ENCODE data around the gene TRPV3. TPM values are rescaled to one million over a fixed set of nuclear protein-coding genes. Genes with fewer than 3 reads are reported as not detected.

TRPV3 gene
- total and polyA plus RNA-seq, 9 of the 15 experiments (the other 6 are each of a cell fraction or from before 2014, with no cell fraction given): 0.03 to 0.42 (median 0.11) TPM; not detected in 1

DNA sequence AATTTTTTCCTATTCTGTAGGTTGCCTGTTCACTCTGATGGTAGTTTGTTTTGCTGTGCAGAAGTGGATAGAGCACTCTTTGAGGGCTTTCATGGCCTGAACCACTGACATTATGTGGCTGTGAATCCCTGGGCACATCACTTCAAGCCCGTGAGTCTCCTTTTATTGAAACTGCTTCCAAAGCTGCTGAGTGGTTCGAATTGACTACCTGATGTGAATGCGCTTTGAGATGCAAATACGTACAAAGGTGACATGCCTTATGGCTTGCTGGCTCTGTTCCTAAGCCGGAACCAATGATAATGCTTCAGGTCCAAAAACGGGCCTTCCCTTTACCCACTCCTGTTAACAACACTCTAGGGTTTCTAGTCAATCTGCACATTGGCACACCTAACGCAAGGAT lies 47.5 kb downstream of the TRPV3 start (continued):
- TF ChIP-seq, protein P1, sequence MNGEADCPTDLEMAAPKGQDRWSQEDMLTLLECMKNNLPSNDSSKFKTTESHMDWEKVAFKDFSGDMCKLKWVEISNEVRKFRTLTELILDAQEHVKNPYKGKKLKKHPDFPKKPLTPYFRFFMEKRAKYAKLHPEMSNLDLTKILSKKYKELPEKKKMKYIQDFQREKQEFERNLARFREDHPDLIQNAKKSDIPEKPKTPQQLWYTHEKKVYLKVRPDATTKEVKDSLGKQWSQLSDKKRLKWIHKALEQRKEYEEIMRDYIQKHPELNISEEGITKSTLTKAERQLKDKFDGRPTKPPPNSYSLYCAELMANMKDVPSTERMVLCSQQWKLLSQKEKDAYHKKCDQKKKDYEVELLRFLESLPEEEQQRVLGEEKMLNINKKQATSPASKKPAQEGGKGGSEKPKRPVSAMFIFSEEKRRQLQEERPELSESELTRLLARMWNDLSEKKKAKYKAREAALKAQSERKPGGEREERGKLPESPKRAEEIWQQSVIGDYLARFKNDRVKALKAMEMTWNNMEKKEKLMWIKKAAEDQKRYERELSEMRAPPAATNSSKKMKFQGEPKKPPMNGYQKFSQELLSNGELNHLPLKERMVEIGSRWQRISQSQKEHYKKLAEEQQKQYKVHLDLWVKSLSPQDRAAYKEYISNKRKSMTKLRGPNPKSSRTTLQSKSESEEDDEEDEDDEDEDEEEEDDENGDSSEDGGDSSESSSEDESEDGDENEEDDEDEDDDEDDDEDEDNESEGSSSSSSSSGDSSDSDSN (IDR thresholded peaks at IDR 0.05; ENCODE audit: borderline replicate concordance in 1 of 2, low read depth in 2 of 2, low read length in 2 of 2): no peak
- TF ChIP-seq ZBTB7A (IDR thresholded peaks at IDR 0.05; ENCODE audit: borderline replicate concordance, control insufficient read depth, low read depth, low read length): no peak

DNA sequence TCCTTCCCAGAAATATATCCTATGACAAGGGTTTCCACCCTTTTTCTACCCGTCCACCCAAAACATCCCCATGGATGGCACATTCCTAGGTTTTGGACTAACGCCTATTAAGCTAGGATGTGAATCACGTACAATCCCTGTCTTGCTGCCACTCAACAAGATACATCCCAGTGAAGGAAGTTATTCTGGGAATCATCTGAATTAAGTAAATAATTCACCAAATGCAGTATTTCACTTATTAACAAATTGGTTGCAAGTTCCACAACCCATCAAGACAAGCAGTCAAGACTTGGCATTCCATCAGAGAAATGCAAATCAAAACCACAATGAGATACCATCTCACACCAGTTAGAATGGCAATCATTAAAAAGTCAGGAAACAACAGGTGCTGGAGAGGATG lies 49.7 kb downstream of the TRPV3 start:
- H3K36me3 ChIP-seq (ENCODE audit: control insufficient read depth, insufficient read depth, low read length): no peaks in the 10 kb centered on the region
- ChIA-PET CTCF (ENCODE audit: low intra/inter-chr PET ratio) (no interaction called here), POLR2A (interaction anchor here (0.6 kb wide), 1 partner anchor 482 kb away, joined by 3 read pairs; no protein-coding TSS in a partner anchor)
- no peaks in the 10 kb centered on the region for H3K9me1 ChIP-seq (ENCODE audit: control insufficient read depth, insufficient read depth, low read length)
- no peaks in the 10 kb centered on the region for H3K79me2 ChIP-seq (ENCODE audit: control insufficient read depth, insufficient read depth, low read length)
- no peak overlapping the region for H2AFZ ChIP-seq (ENCODE audit: low read depth, low read length)
- TF ChIP-seq, protein P2, sequence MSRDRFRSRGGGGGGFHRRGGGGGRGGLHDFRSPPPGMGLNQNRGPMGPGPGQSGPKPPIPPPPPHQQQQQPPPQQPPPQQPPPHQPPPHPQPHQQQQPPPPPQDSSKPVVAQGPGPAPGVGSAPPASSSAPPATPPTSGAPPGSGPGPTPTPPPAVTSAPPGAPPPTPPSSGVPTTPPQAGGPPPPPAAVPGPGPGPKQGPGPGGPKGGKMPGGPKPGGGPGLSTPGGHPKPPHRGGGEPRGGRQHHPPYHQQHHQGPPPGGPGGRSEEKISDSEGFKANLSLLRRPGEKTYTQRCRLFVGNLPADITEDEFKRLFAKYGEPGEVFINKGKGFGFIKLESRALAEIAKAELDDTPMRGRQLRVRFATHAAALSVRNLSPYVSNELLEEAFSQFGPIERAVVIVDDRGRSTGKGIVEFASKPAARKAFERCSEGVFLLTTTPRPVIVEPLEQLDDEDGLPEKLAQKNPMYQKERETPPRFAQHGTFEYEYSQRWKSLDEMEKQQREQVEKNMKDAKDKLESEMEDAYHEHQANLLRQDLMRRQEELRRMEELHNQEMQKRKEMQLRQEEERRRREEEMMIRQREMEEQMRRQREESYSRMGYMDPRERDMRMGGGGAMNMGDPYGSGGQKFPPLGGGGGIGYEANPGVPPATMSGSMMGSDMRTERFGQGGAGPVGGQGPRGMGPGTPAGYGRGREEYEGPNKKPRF (IDR thresholded peaks at IDR 0.05; ENCODE audit: low read depth, low read length): no peak
- TF ChIP-seq, protein P3, sequence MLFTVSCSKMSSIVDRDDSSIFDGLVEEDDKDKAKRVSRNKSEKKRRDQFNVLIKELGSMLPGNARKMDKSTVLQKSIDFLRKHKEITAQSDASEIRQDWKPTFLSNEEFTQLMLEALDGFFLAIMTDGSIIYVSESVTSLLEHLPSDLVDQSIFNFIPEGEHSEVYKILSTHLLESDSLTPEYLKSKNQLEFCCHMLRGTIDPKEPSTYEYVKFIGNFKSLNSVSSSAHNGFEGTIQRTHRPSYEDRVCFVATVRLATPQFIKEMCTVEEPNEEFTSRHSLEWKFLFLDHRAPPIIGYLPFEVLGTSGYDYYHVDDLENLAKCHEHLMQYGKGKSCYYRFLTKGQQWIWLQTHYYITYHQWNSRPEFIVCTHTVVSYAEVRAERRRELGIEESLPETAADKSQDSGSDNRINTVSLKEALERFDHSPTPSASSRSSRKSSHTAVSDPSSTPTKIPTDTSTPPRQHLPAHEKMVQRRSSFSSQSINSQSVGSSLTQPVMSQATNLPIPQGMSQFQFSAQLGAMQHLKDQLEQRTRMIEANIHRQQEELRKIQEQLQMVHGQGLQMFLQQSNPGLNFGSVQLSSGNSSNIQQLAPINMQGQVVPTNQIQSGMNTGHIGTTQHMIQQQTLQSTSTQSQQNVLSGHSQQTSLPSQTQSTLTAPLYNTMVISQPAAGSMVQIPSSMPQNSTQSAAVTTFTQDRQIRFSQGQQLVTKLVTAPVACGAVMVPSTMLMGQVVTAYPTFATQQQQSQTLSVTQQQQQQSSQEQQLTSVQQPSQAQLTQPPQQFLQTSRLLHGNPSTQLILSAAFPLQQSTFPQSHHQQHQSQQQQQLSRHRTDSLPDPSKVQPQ (CRISPR knock-in tag; IDR thresholded peaks at IDR 0.05; ENCODE audit: borderline replicate concordance): no peak
- TF ChIP-seq MED1 (CRISPR knock-in tag; IDR thresholded peaks at IDR 0.05; ENCODE audit: borderline replicate concordance) (no peak), ELF2 (CRISPR knock-in tag; IDR thresholded peaks at IDR 0.05) (no peak), TCF7 (IDR thresholded peaks at IDR 0.05; ENCODE audit: borderline replicate concordance) (no peak), ARID1B (IDR thresholded peaks at IDR 0.05) (no peak)
- TF ChIP-seq, protein P4, sequence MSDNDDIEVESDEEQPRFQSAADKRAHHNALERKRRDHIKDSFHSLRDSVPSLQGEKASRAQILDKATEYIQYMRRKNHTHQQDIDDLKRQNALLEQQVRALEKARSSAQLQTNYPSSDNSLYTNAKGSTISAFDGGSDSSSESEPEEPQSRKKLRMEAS (CRISPR knock-in tag; IDR thresholded peaks at IDR 0.05): no peak
- intact Hi-C loops (cut with micrococcal nuclease): no loop called here
- H4K20me1 ChIP-seq (replicated peaks; ENCODE audit: control insufficient read depth, insufficient read depth, low read length): no peaks in the 10 kb centered on the region
- no peaks in the 10 kb centered on the region for H3K4me1 ChIP-seq (replicated peaks in 1 of 2; ENCODE audit: control insufficient read depth in 2 of 2, insufficient read depth in 2 of 2, low read length in 2 of 2)
- H3K4me2 ChIP-seq (ENCODE audit: insufficient read depth, low read length): no peak overlapping the region
- WGBS (ENCODE audit: insufficient coverage, low coverage, missing lambda C conversion rate): 0% methylated on average over 3 of the region's 3 CpGs
- H3K27ac ChIP-seq (ENCODE audit: extremely low read depth, low read depth, low read length): no peak overlapping the region
- BruUV-seq (replicated peaks): no TSS peak
- H3K9me3 ChIP-seq (replicated peaks; ENCODE audit: control insufficient read depth, insufficient read depth, low read depth, low read length): no peaks in the 10 kb centered on the region
- DNase-seq (ENCODE audit: extremely low read depth in 1 of 4, low spot score in 3 of 4) (no peak), FAIRE-seq (no peak), ATAC-seq (no peak)
- no peak overlapping the region for H3K9ac ChIP-seq (ENCODE audit: insufficient read depth in 1 of 2, low read depth in 2 of 2, low read length in 2 of 2)
- in situ Hi-C loops (cut with MboI): no loop called here
- peaks cover 0 to 17% of the 10 kb centered on the region in 2 experiments; a peak in 1 of 5 replicates for H3K27me3 ChIP-seq (ENCODE audit: control insufficient read depth in 2 of 2, insufficient read depth in 2 of 2, low read length in 2 of 2)
- no peak overlapping the region for H3K4me3 ChIP-seq
